ENCODE data around the gene HNRNPA1L2.

DNA sequence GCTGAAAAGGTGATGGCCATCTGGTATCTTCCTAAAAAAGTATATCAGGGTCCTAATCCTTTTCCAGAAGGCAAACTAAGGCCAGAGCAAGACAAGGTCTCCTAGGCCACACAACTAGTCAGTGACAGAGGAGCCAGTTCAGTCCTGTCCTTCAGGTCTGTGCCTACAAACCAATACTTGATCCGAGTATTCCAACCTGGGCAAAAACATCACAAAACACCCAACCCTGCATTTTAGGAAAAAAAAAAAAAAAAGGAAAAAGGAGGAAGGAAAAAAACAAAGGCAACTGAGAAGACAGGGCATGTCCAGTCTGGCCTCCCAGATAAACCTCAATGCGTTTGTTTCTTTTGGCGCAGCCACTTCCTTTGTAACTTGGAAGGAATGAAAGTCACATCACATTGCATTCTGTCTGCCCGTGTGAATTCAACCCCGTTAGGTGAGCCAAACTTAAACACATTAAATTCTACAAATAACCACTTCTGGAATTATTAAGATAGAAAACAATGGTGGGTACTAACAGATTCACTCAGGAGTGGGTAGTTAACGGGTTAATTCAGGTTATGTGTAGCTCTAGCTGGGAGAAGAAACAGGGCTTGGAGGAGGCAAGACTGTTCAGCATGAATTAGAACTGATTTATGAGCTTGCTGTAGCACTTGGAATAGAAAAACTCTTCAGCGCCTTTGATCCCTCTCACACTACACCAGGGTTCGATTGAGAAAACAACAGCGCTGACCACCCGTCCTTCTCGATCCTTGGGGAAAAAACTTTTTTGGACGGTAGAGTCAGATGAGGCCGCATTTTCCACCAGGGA lies 43.0 kb upstream of the HNRNPA1L2 start:
- TF ChIP-seq, protein P1, sequence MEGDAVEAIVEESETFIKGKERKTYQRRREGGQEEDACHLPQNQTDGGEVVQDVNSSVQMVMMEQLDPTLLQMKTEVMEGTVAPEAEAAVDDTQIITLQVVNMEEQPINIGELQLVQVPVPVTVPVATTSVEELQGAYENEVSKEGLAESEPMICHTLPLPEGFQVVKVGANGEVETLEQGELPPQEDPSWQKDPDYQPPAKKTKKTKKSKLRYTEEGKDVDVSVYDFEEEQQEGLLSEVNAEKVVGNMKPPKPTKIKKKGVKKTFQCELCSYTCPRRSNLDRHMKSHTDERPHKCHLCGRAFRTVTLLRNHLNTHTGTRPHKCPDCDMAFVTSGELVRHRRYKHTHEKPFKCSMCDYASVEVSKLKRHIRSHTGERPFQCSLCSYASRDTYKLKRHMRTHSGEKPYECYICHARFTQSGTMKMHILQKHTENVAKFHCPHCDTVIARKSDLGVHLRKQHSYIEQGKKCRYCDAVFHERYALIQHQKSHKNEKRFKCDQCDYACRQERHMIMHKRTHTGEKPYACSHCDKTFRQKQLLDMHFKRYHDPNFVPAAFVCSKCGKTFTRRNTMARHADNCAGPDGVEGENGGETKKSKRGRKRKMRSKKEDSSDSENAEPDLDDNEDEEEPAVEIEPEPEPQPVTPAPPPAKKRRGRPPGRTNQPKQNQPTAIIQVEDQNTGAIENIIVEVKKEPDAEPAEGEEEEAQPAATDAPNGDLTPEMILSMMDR (IDR thresholded peaks at IDR 0.05) = no peak
- TF ChIP-seq EZH2 (IDR thresholded peaks at IDR 0.05) = no peak
- TF ChIP-seq EZH2phosphoT487 (IDR thresholded peaks at IDR 0.05) = no peak
